Measurements from ENCODE around the gene CACNB3.
A peak's percentile ranks its signal among the peaks of the same experiment; 100 is the strongest.

CACNB3 gene

DNA sequence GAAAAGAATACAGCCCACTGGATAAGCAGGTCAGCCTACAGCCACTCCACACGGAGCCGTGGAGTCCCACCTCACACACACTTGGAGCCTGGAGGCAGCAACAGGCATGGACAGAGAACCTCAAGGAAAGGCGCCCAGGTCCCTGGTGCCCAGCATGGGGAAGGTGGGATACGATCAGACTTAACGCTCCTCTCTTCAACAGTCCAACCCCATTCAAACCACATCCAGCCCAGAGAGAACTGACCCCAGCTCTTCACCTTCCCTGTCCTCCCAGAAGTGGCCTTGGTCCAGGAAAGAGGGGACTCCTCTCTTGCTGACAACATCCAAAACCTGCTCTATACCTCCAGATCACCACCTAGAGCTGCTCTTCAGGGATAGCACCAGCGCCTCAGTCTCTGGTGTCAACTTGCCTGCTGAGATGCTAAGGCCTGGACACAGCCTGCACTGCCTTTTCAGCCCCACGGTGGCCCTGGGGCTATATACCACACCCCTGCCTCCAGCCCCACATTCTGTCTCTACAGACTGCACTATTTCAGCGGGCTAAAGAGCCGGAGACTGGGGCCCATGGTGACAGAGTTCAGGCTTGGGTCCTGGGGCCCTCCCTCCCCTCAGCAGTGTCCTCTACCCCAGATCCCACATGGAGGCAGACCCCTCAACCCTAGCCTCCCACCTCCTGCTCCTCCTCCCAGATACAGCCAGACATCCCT is 36.4 kb upstream of the CACNB3 start:
- TF ChIP-seq, protein P1, sequence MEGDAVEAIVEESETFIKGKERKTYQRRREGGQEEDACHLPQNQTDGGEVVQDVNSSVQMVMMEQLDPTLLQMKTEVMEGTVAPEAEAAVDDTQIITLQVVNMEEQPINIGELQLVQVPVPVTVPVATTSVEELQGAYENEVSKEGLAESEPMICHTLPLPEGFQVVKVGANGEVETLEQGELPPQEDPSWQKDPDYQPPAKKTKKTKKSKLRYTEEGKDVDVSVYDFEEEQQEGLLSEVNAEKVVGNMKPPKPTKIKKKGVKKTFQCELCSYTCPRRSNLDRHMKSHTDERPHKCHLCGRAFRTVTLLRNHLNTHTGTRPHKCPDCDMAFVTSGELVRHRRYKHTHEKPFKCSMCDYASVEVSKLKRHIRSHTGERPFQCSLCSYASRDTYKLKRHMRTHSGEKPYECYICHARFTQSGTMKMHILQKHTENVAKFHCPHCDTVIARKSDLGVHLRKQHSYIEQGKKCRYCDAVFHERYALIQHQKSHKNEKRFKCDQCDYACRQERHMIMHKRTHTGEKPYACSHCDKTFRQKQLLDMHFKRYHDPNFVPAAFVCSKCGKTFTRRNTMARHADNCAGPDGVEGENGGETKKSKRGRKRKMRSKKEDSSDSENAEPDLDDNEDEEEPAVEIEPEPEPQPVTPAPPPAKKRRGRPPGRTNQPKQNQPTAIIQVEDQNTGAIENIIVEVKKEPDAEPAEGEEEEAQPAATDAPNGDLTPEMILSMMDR (IDR thresholded peaks at IDR 0.05; ENCODE audit: control insufficient read depth, extremely low read depth, insufficient read depth) = no peak
- DNase-seq (ENCODE audit: low read depth) = no peak
- H3K4me3 ChIP-seq (ENCODE audit: low read depth, low read length) = no peak overlapping the region

DNA sequence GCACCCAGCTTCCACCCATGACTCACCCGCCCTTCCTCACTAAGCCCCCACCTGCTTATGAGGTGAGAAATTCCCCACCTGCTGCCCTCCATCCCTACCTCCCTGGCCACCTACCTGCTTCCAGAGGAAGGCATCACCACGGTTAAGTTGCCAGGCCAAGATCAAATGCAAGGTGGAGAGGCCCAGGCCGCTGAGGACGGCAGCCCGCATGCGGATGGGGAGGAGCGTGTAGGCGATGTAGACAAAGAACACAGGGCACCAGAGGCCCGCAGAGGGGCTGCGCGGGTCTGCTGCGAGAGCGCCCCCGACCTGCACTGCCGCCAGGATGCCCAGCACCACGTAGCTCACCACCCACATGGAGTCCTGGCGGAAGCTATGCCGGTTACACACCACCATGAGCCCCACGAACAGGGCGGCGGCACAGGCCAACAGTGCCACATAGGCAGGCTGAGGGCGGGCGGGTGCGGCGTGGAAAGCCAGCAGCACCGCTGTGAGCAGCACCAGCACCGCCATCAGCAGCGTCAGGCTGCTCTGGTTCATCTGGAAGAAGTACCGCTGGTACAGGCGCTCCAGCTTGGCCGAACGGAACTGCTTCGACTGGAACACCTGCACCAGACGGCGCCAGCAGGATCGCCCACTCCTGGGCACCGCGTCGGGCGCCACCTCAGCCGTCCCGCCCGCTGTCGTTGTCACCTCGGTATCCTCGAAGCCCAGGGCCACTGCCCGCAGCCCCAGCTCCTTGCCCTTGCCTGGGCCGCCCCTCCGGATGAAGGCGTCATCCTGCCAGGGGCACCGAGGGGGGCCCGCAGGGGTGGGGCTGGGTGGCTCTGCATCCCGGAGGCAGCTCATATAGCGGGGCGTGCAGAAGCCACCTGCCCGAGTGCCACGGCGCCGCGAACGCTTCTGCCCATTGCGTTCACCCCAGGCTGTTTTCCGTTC is 35.6 kb upstream of the CACNB3 start:
- TF ChIP-seq, protein P1 (IDR thresholded peaks at IDR 0.05; ENCODE audit: control insufficient read depth, extremely low read depth, insufficient read depth) = no peak
- H3K4me3 ChIP-seq (ENCODE audit: low read depth, low read length) = no peak overlapping the region
- DNase-seq (ENCODE audit: low read depth) = no peak

DNA sequence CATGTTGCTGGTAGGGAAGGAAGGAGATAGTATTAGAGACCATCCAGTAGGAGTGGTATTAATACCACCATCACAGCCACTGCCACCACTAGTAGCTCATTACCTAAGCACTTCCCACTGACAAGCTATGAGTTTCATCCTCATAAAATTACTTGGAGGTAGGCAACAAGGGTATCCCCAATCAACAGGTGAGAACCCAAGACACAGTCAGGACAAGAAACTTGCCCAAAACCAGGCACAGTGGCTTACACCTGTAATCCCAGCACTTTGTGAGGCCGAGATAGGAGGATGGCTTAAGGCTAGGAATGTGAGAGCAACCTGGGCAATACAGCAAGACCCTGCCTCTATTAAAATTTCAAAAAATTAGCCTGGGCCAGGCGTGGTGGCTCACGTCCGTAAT is 34.9 kb upstream of the CACNB3 start:
- H3K4me3 ChIP-seq (ENCODE audit: low read depth, low read length) = no peak overlapping the region
- TF ChIP-seq, protein P1 (IDR thresholded peaks at IDR 0.05; ENCODE audit: control insufficient read depth, extremely low read depth, insufficient read depth) = no peak
- DNase-seq (ENCODE audit: low read depth) = no peak

DNA sequence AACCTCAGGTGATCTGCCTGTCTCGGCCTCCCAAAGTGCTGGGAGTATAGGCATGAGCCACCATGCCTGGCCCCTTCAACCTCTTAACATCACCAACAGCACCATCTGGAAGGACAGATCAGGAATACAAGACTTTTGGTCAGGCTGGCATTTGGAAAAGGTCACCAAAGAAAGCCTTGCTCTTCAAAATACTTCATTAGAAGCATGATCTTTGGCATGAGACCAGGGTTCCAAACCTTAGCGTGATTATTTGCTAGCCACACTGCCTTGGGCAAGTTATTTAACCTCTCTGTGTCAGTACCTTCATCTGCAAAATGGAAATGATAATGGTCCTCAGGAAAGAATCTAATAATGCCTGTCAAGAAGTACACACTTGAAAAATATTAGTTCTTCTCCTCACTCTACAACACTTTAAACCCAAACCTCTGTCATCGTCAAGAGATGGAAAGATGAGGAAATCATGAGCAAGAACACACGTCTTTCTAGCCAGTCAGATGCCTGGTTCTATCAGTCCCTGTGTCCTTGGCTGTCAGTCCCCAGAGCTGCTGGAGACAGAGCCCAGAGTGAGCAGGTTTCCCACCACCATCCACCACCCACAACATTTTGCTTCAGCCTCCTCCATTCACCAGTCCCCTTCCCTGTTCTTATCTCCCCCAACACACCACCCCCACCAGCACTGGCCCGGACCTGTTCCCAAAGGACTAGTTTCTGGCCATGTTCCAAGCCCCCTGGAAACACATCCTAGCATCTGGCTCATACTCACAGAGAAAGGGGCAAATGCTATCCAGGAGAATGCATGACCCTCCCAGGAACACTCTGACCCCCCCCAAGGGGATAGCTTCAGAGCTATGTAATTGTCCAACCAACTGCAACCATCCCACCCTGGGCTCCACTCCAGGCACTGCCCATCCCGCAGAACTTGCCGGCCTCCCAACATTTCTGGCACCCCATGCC is 31.4 kb upstream of the CACNB3 start:
- TF ChIP-seq, protein P1 (IDR thresholded peaks at IDR 0.05; ENCODE audit: control insufficient read depth, extremely low read depth, insufficient read depth) = no peak
- peak overlapping the region; percentile 87 for H3K4me3 ChIP-seq (ENCODE audit: low read depth, low read length)
- DNase-seq (ENCODE audit: low read depth) = no peak

DNA sequence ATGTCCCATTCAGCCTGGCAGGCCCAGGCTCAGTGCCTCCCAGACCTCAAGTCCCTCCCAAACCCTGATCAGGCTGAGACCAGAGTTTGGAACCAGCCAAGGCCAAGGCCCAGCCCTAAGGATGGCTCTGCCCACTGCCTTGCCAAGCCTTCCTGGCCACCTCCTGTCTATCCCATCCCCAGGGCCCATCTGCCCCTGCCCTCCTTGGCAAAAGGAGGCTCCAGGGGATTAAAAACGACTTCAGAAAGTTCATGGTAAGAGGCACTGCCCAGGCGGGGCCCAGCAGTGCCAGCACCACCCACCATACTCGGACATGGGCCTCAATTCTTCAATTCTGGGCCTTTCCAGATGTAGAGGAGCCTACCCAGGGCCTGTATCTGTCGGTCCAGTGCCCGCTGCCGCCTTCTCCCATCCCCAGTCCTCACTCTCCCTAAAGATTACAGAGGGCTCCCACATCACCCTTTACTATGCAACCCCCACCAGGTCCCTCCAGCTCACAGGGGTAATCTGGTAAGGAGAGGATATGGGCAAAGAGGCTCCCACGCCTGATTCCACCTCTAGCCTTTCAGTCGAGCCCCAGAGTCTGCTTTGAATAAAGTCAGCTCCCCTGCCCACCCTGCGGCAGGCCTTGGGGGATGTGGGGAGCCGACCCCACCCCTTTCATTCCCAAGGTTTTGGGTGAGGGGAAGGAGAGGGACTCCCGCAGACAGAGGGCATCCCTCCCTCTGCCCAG is 30.3 kb upstream of the CACNB3 start:
- no peak for DNase-seq (ENCODE audit: low read depth)

More for the DNA sequence above, 30.3 kb upstream of the CACNB3 start:
- peak overlapping the region; percentile 87 for H3K4me3 ChIP-seq (ENCODE audit: low read depth, low read length)
- TF ChIP-seq, protein P1 (IDR thresholded peaks at IDR 0.05; ENCODE audit: control insufficient read depth, extremely low read depth, insufficient read depth) = no peak
